ENCODE measurements around the gene PSMD10.
A peak's percentile ranks its signal among the peaks of the same experiment; 100 is the strongest.

- TF ChIP-seq CTCF (IDR thresholded peaks at IDR 0.05; ENCODE audit: poor library complexity) (peak; percentile 18), EZH2phosphoT487 (IDR thresholded peaks at IDR 0.05; ENCODE audit: low read depth, severe bottlenecking, unreplicated experiment) (no peak)
Observed at GRCh38 chrX:108138814-108139702, 47.7 kb upstream of the PSMD10 start.

All from hepatocyte (in vitro differentiated cells).